Liver (tissue), 3 donors: ENCODE results near the gene AFDN.

Source experiments
- JUND ChIP-seq, 2 donors: IDR thresholded peaks; 2 replicates each; pipeline ENCODE4 v1.6.1; 2016; ENCODE audit warnings: antibody characterized with exemption in 2 of 2
- MAX ChIP-seq: IDR thresholded peaks from 2 replicates; pipeline ENCODE4 v1.6.1; 2016; ENCODE audit warnings: antibody characterized with exemption
- RAD21 ChIP-seq, 2 donors: IDR thresholded peaks; 2 replicates each; pipeline ENCODE4 v1.6.1; 2016; ENCODE audit warnings: antibody characterized with exemption in 2 of 2, mild to moderate bottlenecking in 2 of 2
- YY1 ChIP-seq: IDR thresholded peaks from 2 replicates; pipeline ENCODE4 v1.6.1; 2016; ENCODE audit warnings: antibody characterized with exemption, mild to moderate bottlenecking
- TF ChIP-seq, protein P1 (sequence below): fragments of 150-350 bp; IDR thresholded peaks from 2 replicates; pipeline ENCODE4 v1.5.1; 2017; ENCODE audit warnings: improper control_type of control experiment, low read depth, low read length; ENCODE audit not compliant: missing input control
- donor health status: healthy.
- donor health status: healthy.

DNA sequence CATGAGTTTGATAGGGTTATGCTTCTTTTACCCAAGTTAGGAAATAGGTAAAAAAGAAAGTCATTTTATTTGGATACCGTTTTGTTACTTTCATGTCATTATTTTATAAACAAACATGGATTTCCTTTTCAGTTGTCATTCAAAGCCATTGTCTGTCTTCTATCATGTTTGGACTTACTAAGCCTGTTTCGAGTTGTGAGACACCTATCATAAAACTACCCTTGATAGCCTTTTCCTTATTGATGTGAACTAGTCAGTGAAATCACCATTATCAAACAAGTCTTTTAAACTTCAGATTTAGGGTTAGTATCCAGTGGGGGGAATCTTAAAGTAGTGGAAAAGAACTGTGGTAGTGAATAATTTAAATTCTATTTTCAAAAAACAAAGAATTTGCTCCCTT is 85.8 kb downstream of the AFDN start:
- TF ChIP-seq, protein P1, sequence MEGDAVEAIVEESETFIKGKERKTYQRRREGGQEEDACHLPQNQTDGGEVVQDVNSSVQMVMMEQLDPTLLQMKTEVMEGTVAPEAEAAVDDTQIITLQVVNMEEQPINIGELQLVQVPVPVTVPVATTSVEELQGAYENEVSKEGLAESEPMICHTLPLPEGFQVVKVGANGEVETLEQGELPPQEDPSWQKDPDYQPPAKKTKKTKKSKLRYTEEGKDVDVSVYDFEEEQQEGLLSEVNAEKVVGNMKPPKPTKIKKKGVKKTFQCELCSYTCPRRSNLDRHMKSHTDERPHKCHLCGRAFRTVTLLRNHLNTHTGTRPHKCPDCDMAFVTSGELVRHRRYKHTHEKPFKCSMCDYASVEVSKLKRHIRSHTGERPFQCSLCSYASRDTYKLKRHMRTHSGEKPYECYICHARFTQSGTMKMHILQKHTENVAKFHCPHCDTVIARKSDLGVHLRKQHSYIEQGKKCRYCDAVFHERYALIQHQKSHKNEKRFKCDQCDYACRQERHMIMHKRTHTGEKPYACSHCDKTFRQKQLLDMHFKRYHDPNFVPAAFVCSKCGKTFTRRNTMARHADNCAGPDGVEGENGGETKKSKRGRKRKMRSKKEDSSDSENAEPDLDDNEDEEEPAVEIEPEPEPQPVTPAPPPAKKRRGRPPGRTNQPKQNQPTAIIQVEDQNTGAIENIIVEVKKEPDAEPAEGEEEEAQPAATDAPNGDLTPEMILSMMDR, result no peak
- TF ChIP-seq MAX (no peak), YY1 (no peak), RAD21 (IDR thresholded peaks at IDR 0.05) (no peak), JUND (IDR thresholded peaks at IDR 0.05) (no peak)
